Measurements from ENCODE around the gene MDN1.

- TF ChIP-seq CTCF (IDR thresholded peaks at IDR 0.05) = no peak
- TF ChIP-seq POLR2AphosphoS5 (IDR thresholded peaks at IDR 0.05) = no peak
- TF ChIP-seq POLR2A (IDR thresholded peaks at IDR 0.05) = no peak
Observed at GRCh38 chr6:89818977-89819335, 638 bp downstream of the MDN1 start.

Data from sigmoid colon (tissue), 4 donors.